Measurements from ENCODE around the gene UPK1A. TPM values are rescaled to one million over a fixed set of nuclear protein-coding genes. Genes with fewer than 3 reads are reported as not detected.

UPK1A gene
- total RNA-seq, 2 experiments from 2014 or later = not detected

GRCh38 chr19:35670686-35671085 lies 4.4 kb downstream of the UPK1A start:
- ChIA-PET CTCF (ENCODE audit: unreplicated experiment) (no interaction called here), POLR2A (no interaction called here)
- no peaks in the 10 kb centered on the region for H3K9me3 ChIP-seq (ENCODE audit: low read length)
- no peaks in the 10 kb centered on the region for H3K36me3 ChIP-seq (ENCODE audit: insufficient read depth, low read length)
- no peak for TF ChIP-seq CTCF (conservative IDR thresholded peaks at IDR 0.05; ENCODE audit: low read length)
- TF ChIP-seq EZH2phosphoT487 (IDR thresholded peaks at IDR 0.05; ENCODE audit: borderline replicate concordance, low read depth, low read length) = no peak
- intact Hi-C loops (cut with micrococcal nuclease; ENCODE audit: unreplicated experiment) = no loop called here
- no peaks in the 10 kb centered on the region for H3K9me2 ChIP-seq (ENCODE audit: insufficient read depth, low read length)
- no peaks in the 10 kb centered on the region for H4K20me1 ChIP-seq (ENCODE audit: insufficient read depth, low read length)
- no peak overlapping the region for H3K27ac ChIP-seq (ENCODE audit: low read depth, low read length, poor library complexity, severe bottlenecking)
- no TSS peak for BruUV-seq (replicated peaks)
- H3K4me3 ChIP-seq (ENCODE audit: low read depth, low read length, poor library complexity, severe bottlenecking) = no peak overlapping the region
- no peaks in the 10 kb centered on the region for H3K4me1 ChIP-seq (ENCODE audit: insufficient read depth, low read length, poor library complexity, severe bottlenecking)
- no peak overlapping the region for H2AFZ ChIP-seq (ENCODE audit: low read length)
- H3K79me2 ChIP-seq (ENCODE audit: insufficient read depth, low read depth, low read length) = no peaks in the 10 kb centered on the region
- H3K4me2 ChIP-seq (ENCODE audit: low read length) = no peak overlapping the region
- no peak for DNase-seq (ENCODE audit: low spot score)

- no peak overlapping the region for H3K27ac ChIP-seq (ENCODE audit: low read depth, low read length, poor library complexity, severe bottlenecking)
- CTCF ChIA-PET (ENCODE audit: unreplicated experiment) = no interaction called here
- H3K9me3 ChIP-seq (ENCODE audit: low read length) = no peaks in the 10 kb centered on the region
- TF ChIP-seq CTCF (conservative IDR thresholded peaks at IDR 0.05; ENCODE audit: low read length) = no peak
- H3K4me1 ChIP-seq (ENCODE audit: insufficient read depth, low read length, poor library complexity, severe bottlenecking) = no peaks in the 10 kb centered on the region
- H4K20me1 ChIP-seq (ENCODE audit: insufficient read depth, low read length) = no peaks in the 10 kb centered on the region
- intact Hi-C loops (cut with micrococcal nuclease; ENCODE audit: unreplicated experiment) = no loop called here
- no peaks in the 10 kb centered on the region for H3K79me2 ChIP-seq (ENCODE audit: insufficient read depth, low read depth, low read length)
- no peak overlapping the region for H3K4me3 ChIP-seq (ENCODE audit: low read depth, low read length, poor library complexity, severe bottlenecking)
- no peaks in the 10 kb centered on the region for H3K36me3 ChIP-seq (ENCODE audit: insufficient read depth, low read length)
- no peak overlapping the region for H3K4me2 ChIP-seq (ENCODE audit: low read length)
- POLR2A ChIA-PET = interaction anchor here (0.6 kb wide), 1 partner anchor 18 kb away, joined by 3 read pairs; no protein-coding TSS in a partner anchor
- H3K9me2 ChIP-seq (ENCODE audit: insufficient read depth, low read length) = no peaks in the 10 kb centered on the region
- no peak overlapping the region for H2AFZ ChIP-seq (ENCODE audit: low read length)
- no peak for DNase-seq (ENCODE audit: low spot score)
- no TSS peak for BruUV-seq (replicated peaks)
Measured at GRCh38 chr19:35671818-35672217, 5.5 kb downstream of the UPK1A start.

- Histone ChIP-seq H3K4me1 (ENCODE audit: insufficient read depth, low read length, poor library complexity, severe bottlenecking) (no peaks in the 10 kb centered on the region), H2AFZ (ENCODE audit: low read length) (no peak overlapping the region), H3K4me3 (ENCODE audit: low read depth, low read length, poor library complexity, severe bottlenecking) (no peak overlapping the region), H3K36me3 (ENCODE audit: insufficient read depth, low read length) (no peaks in the 10 kb centered on the region), H3K9me2 (ENCODE audit: insufficient read depth, low read length) (no peaks in the 10 kb centered on the region), H3K79me2 (ENCODE audit: insufficient read depth, low read depth, low read length) (no peaks in the 10 kb centered on the region), H3K4me2 (ENCODE audit: low read length) (no peak overlapping the region), H3K9me3 (ENCODE audit: low read length) (no peaks in the 10 kb centered on the region), H3K27ac (ENCODE audit: low read depth, low read length, poor library complexity, severe bottlenecking) (no peak overlapping the region), H4K20me1 (ENCODE audit: insufficient read depth, low read length) (no peaks in the 10 kb centered on the region)
- POLR2A ChIA-PET = no interaction called here
- no peak for DNase-seq (ENCODE audit: low spot score)
- intact Hi-C loops (cut with micrococcal nuclease; ENCODE audit: unreplicated experiment) = no loop called here
- TF ChIP-seq EZH2phosphoT487 (IDR thresholded peaks at IDR 0.05; ENCODE audit: borderline replicate concordance, low read depth, low read length) (no peak), CTCF (conservative IDR thresholded peaks at IDR 0.05; ENCODE audit: low read length) (no peak)
- CTCF ChIA-PET (ENCODE audit: unreplicated experiment) = no interaction called here
- no TSS peak for BruUV-seq (replicated peaks)
Measured at GRCh38 chr19:35673121-35673804, 6.9 kb downstream of the UPK1A start.
